NCI-H2107 (cell line): ENCODE results near the gene GPN3.
"Not testable (repeated sequence)": the region's sequence is repeated elsewhere in the genome, so short reads cannot be mapped to it uniquely, and the experiment has no call there.

Experiments used
- DNase-seq: peaks from one replicate; lab custom pipeline; 2025; lab: John Stamatoyannopoulos, UW

Gene GPN3

GRCh38 chr12:110468214-110469048 is at the start of gene GPN3, which contains the start of gene FAM216A:
TSS of gene GPN3 (minus strand) at chr12:110468257. CDS start at chr12:110468203, 54 bp downstream.
TSS of gene FAM216A (plus strand) at chr12:110468845. CDS start at chr12:110468876, 31 bp downstream.
- peak; percentile 99 for DNase-seq

GRCh38 chr12:110516995-110517394 is 48.9 kb upstream of the GPN3 start:
- no peak for DNase-seq

GRCh38 chr12:110514363-110514762 is 46.3 kb upstream of the GPN3 start:
- no peak for DNase-seq

- no peak for DNase-seq
Observed at GRCh38 chr12:110513842-110514241, 45.8 kb upstream of the GPN3 start.

GRCh38 chr12:110508071-110508586 is 40.1 kb upstream of the GPN3 start:
- DNase-seq, result no peak

DNA sequence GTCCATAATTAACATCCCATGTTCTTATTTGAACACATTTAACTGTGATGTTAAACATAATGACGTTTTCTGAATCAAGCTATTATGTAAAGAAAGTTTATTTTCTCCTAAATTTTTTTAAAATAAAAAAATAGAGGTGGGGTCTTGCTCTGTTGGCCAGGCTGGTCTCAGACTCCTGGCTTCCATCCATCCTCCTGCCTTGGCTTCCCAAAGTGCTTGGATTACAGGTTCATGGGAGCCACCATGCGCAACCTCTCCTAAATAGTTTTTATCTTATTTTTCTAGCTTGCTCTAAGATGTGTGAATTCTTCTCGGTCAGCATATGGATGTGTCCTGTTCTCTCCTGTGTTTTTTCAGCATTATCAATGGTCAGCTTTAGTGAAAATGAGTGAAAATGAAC is 37.3 kb upstream of the GPN3 start:
- DNase-seq, result no peak

DNA sequence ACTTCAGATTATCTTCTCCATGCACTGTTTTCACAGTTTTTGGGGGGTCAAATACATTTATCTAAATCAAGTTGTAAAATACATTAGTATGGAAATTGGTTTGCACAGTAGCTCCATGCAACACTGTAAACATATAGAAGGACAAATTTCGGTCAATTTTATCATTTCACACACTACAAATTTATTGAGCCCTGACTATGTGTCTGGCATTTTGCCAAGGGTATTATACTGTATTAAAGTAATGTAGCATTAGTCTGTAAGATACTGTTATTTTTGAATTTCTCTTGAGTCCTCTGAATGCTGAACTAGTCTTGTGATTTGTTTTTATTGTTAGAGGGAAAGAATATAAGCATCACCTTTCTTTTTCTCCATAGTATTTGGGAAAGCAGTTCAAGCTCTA is 35.4 kb upstream of the GPN3 start:
- no peak for DNase-seq

DNA sequence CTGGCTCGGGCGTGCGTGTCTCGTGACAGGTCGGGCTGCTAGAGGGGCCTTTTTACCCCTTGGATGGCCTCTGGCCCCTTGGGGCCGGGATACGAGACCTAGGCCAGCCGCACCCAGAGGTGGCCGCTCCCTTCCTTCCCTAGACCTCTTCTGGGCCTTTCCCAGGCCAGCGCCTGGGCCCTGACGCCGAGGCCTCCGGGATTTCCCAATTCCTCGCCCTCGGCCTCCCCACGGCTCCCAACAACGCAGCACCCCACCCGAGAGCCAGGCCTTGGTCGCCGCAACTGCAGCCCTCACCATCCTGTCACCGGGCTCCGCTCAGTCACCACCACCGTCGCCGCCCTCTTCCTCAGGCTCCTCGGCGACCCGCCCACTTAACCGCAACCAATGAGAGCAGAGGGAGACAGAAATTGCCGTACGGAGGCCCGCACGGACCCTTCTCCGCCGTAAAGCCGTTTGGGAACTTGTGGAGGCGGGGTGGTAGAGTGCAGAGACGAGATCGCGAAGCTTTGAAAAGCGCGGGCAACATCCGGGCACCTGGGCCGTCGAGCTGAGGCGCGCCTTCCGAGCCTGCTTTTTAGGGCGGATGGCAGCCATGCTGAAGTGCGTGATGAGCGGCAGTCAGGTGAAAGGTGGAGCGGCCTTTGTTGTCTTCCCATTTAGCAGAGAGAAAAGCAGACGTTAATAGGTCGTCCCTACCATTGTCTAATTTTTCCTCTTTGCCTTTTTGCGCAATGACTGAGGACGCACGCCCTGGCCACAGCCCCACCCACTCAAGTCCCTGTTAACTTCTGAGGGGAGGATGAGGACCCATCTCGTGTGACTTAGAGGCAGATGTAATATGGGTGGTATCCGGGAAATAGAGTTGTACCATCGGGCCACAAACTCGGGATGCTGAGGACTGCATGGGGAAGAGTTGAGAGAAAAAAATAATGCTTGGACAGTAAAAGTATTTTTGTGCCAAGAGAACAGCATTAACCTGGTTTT is 34.0 kb upstream of the GPN3 start, which contains the start of the genes RAD9B and VPS29:
Gene RAD9B (plus strand): TSS at position 580 of the 987 bp plus-strand sequence. CDS start 7 bp downstream, at position 587.
Gene VPS29 (minus strand): TSS at position 360 of the 987 bp plus-strand sequence. CDS start 60 bp downstream, at position 300.
- DNase-seq, result peak; percentile 98

DNA sequence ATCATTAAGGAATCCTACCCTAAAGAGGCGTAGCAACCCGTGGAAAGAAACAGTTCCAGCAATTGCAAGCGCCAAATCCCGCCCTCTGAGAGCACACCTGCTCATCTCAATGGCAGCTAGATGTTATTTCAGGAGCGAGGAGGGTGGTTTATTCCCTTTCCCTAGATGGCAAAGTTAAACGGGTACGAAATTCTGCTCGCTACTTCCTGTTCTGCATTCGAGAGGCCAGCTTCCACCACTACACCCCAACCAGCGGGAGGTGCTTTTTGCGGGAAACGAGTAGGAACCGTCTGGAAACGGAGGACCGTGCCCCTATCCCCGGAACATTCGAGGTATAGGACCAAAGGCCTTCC is 33.3 kb upstream of the GPN3 start:
- DNase-seq, result peak; percentile 52

- DNase-seq, result no peak
Observed at GRCh38 chr12:110498984-110499706, 31.1 kb upstream of the GPN3 start.

DNA sequence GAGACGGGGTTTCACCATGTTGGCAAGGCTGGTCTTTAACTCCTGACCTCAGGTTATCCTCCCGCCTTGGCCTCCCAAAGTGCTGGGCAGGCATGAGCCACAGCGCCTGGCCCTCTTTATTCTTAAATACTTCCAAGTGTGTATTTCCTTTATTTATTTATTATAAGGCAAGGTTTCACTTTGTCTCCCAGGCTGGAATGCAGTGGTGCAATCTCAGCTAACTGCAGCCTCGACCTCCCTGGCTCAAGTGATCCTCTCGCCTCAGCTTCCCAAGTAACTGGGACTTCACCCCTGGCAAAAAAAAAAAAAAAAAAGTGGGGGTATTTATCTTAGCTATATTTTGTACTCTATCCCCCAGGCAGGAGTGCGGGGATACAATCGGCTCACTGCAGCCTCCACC is 7.4 kb upstream of the GPN3 start:
- DNase-seq, result no peak

DNA sequence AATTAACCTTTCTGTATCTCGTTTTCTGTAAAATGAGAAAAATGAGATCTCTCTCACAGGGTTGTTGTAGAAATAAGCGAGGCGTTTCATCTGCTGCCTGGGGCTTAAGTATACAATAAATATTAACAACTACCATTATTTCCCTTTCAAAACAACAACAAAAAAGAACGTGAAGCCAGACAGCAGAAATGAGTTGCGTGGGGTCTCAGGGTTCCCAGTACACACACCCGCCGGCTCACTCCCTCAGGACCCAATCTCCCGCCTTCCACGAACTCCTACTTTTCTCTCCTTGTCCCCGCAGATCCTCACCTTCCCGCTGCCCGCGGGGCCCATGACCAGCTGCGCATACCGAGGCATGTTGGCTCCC is 227 bp downstream of the GPN3 start:
- DNase-seq, result no peak

- DNase-seq, result no peak
Observed at GRCh38 chr12:110466791-110467190, 1.3 kb downstream of the GPN3 start.

GRCh38 chr12:110465765-110466164 is 2.3 kb downstream of the GPN3 start:
- DNase-seq, result not testable (repeated sequence)

- no peak for DNase-seq
Observed at GRCh38 chr12:110465024-110465423, 3.0 kb downstream of the GPN3 start.

GRCh38 chr12:110461189-110461588 is 6.9 kb downstream of the GPN3 start:
- DNase-seq, result not testable (repeated sequence)

DNA sequence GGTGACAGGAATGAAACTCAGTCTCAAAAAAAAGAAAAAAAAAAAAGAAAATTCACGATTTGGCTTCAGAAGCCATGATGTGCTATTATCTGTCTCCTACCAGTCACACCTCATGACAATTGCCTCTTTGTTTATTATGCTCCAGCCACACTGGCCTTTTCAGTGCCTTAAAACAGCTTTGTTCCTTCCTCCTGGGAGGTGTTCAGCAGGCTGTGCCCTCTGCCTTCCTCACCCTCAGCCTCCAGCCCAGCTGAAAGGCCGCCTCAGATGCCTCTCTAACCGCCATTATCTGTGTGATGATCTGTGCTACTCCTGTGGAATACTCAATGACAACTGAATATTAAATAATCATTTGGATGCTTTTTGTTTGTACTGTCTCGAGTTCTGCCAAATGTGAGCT is 9.3 kb downstream of the GPN3 start:
- no peak for DNase-seq

GRCh38 chr12:110453569-110454296 is 14.3 kb downstream of the GPN3 start:
- DNase-seq, result no peak

DNA sequence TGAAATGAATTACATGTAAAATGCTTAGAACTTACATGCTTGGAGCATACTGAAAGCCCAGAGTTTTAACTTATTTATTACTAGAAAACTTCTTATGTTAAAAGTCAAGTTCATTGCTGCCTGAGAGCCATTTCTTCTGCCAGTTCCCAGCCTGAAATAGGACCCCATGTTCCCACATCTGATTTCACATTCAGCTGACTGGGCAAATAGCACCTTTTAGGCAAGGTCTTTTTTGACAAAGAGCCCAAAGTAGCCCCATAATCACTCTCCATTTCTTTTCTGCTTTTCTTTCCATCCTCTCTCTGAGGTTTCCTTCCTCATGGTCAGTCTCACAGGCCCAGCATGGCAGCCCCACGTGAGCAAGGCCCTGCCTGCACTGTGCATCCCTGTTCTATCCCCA is 16.8 kb downstream of the GPN3 start:
- no peak for DNase-seq

DNA sequence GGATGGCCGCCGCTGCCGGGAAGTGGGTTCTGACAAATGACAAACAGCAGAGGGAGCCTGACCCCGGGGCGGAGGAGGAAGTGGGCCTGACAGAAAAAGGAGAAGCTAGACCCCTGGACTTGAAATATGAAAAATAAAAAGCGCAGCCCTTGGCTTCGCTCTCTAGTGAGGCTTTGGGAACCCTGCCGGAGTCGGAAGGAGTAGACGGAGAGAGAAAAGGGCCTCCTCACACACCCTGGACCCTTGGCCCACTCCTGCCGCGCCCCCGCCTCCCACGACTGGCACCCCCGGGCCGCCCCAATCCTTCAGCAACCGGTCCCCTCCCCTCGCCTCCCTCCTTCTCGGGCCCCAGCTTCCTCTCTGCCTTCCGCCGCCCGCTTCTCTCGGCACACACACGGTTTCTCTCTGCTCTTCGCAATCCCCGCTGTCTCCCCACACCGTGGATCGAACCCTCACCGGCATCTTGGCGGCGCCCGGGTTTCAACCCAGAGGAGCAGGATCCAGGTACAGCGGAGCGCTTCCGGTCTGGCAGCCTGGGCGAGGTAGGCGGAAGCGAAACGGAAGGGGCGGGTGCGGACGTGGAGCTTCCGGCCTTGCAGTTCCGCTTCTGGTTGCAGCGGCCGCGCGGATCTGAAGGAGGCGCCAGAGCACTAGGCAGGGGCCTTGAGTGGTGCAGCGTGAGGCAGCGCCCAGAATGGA is 18.1 kb downstream of the GPN3 start, which contains the start of gene ARPC3:
Gene ARPC3 (minus strand): TSS at position 539 of the 699 bp plus-strand sequence. CDS start 77 bp downstream, at position 462.
- peak; percentile 94 for DNase-seq
